Measurements from ENCODE around the gene CBLL1. TPM values are rescaled to one million over a fixed set of nuclear protein-coding genes. Genes with fewer than 3 reads are reported as not detected.

Gene CBLL1
- total RNA-seq, 6 donors from 2014 or later: 15.1 to 36.8 (median 22.0) TPM

- TF ChIP-seq EP300 (IDR thresholded peaks at IDR 0.05): no peak
- TF ChIP-seq POLR2AphosphoS5 (IDR thresholded peaks at IDR 0.05): no peak
- TF ChIP-seq POLR2A (IDR thresholded peaks at IDR 0.05): no peak
- TF ChIP-seq CTCF (IDR thresholded peaks at IDR 0.05): no peak
- no peaks in the 10 kb centered on the region for H3K27me3 ChIP-seq
- no peak for DNase-seq
- H3K4me1 ChIP-seq: no peaks in the 10 kb centered on the region
- no peak for ATAC-seq (ENCODE audit: low FRiP score in 2 of 2)
- 97 to 99% methylated on average over 2 of the region's 2 CpGs for WGBS, 2 donors
- no peak overlapping the region for H3K27ac ChIP-seq
- no peaks in the 10 kb centered on the region for H3K9me3 ChIP-seq
- H3K4me3 ChIP-seq: no peak overlapping the region
- H3K36me3 ChIP-seq: peaks cover 30 to 100% (median 61%) of the 10 kb centered on the region in 4 donors
Observed at GRCh38 chr7:107754642-107755041, 10.7 kb downstream of the CBLL1 start.

GRCh38 chr7:107758667-107759066 lies 14.7 kb downstream of the CBLL1 start:
- ATAC-seq (ENCODE audit: low FRiP score in 2 of 2): no peak
- Histone ChIP-seq H3K4me1 (no peaks in the 10 kb centered on the region), H3K27me3 (no peaks in the 10 kb centered on the region), H3K4me3 (no peak overlapping the region), H3K36me3 (peaks cover 25 to 74% (median 38%) of the 10 kb centered on the region in 4 donors), H3K27ac (no peak overlapping the region), H3K9me3 (no peaks in the 10 kb centered on the region)
- TF ChIP-seq CTCF (IDR thresholded peaks at IDR 0.05) (no peak), POLR2A (IDR thresholded peaks at IDR 0.05) (no peak), POLR2AphosphoS5 (IDR thresholded peaks at IDR 0.05) (no peak), EP300 (IDR thresholded peaks at IDR 0.05) (no peak)
- WGBS, 2 donors: 94 to 100% methylated on average over 1 of the region's 1 CpG
- no peak for DNase-seq

- Histone ChIP-seq H3K4me3 (no peak overlapping the region), H3K27me3 (no peaks in the 10 kb centered on the region), H3K27ac (no peak overlapping the region), H3K4me1 (no peaks in the 10 kb centered on the region), H3K36me3 (no peaks in the 10 kb centered on the region), H3K9me3 (no peaks in the 10 kb centered on the region)
- TF ChIP-seq CTCF (IDR thresholded peaks at IDR 0.05) (no peak), POLR2AphosphoS5 (IDR thresholded peaks at IDR 0.05) (no peak), POLR2A (IDR thresholded peaks at IDR 0.05) (no peak), EP300 (IDR thresholded peaks at IDR 0.05) (no peak)
- 93 to 98% methylated on average over 2 of the region's 2 CpGs for WGBS, 2 donors
- no peak for DNase-seq
- no peak for ATAC-seq (ENCODE audit: low FRiP score in 2 of 2)
Observed at GRCh38 chr7:107767391-107767790, 23.4 kb downstream of the CBLL1 start.

- no peak overlapping the region for H3K27ac ChIP-seq
- H3K9me3 ChIP-seq: no peaks in the 10 kb centered on the region
- H3K36me3 ChIP-seq: no peaks in the 10 kb centered on the region
- TF ChIP-seq EP300 (IDR thresholded peaks at IDR 0.05) (no peak), CTCF (IDR thresholded peaks at IDR 0.05) (no peak), POLR2A (IDR thresholded peaks at IDR 0.05) (no peak), POLR2AphosphoS5 (IDR thresholded peaks at IDR 0.05) (no peak)
- no peak overlapping the region for H3K4me3 ChIP-seq
- 63 to 83% methylated on average over 1 of the region's 1 CpG for WGBS, 2 donors
- H3K27me3 ChIP-seq: no peaks in the 10 kb centered on the region
- DNase-seq (no peak), ATAC-seq (ENCODE audit: low FRiP score in 2 of 2) (no peak)
- no peaks in the 10 kb centered on the region for H3K4me1 ChIP-seq
Observed at GRCh38 chr7:107768263-107768662, 24.3 kb downstream of the CBLL1 start.

- no peaks in the 10 kb centered on the region for H3K4me1 ChIP-seq
- no peaks in the 10 kb centered on the region for H3K9me3 ChIP-seq
- TF ChIP-seq POLR2AphosphoS5 (IDR thresholded peaks at IDR 0.05) (no peak), EP300 (IDR thresholded peaks at IDR 0.05) (no peak), CTCF (IDR thresholded peaks at IDR 0.05) (no peak), POLR2A (IDR thresholded peaks at IDR 0.05) (no peak)
- DNase-seq (no peak), ATAC-seq (ENCODE audit: low FRiP score in 2 of 2) (no peak)
- H3K36me3 ChIP-seq: no peaks in the 10 kb centered on the region
- H3K27me3 ChIP-seq: no peaks in the 10 kb centered on the region
- no peak overlapping the region for H3K4me3 ChIP-seq
- 55 to 66% methylated on average over 2 of the region's 2 CpGs for WGBS, 2 donors
- no peak overlapping the region for H3K27ac ChIP-seq
Observed at GRCh38 chr7:107773027-107773426, 29.1 kb downstream of the CBLL1 start.
